Chondrocyte (in vitro differentiated cells): ENCODE measurements around the gene ARHGEF7. TPM values are rescaled to one million over a fixed set of nuclear protein-coding genes. Genes with fewer than 3 reads are reported as not detected.
A peak's percentile ranks its signal among the peaks of the same experiment; 100 is the strongest.

ENCODE experiments used
- DNase-seq: peaks from one replicate; pipeline ENCODE4 v3.0.0; 2021; ENCODE audit warnings: mixed read lengths, low spot score
- H3K27ac Mint-ChIP-seq: one replicate; pipeline ENCODE4 v1.8.0; 2021; ENCODE audit warnings: mild to moderate bottlenecking, moderate library complexity, mixed read lengths; ENCODE audit not compliant: unreplicated experiment
- H3K27me3 Mint-ChIP-seq: 2 replicates; pipeline ENCODE4 v1.8.0; 2021; ENCODE audit warnings: low read depth, mixed read lengths
- H3K36me3 Mint-ChIP-seq: 2 replicates; pipeline ENCODE4 v1.8.0; 2021; ENCODE audit warnings: low read depth, mixed read lengths
- H3K4me1 Mint-ChIP-seq: 2 replicates; pipeline ENCODE4 v1.8.0; 2021; ENCODE audit warnings: low read depth, mild to moderate bottlenecking, mixed read lengths
- H3K4me3 Mint-ChIP-seq: one replicate; pipeline ENCODE4 v1.8.0; 2021; ENCODE audit warnings: mild to moderate bottlenecking, moderate library complexity, mixed read lengths; ENCODE audit not compliant: unreplicated experiment
- H3K9me3 Mint-ChIP-seq: 2 replicates; pipeline ENCODE4 v1.8.0; 2021; ENCODE audit warnings: low read depth, mixed read lengths
- total RNA-seq: library from RNA; stranded (reverse); gene quantifications from 3 replicates; pipeline ENCODE4 v1.2.1, GENCODE V29; 2021
- TF ChIP-seq, protein P1 (sequence below): fragments of 200-600 bp; sonication (generic); IDR thresholded peaks from 2 replicates; pipeline ENCODE4 v1.5.0; 2021; ENCODE audit warnings: antibody characterized with exemption, mild to moderate bottlenecking, moderate library complexity

ARHGEF7 gene
- total RNA-seq, 1 donor from 2014 or later, result 137 TPM

DNA sequence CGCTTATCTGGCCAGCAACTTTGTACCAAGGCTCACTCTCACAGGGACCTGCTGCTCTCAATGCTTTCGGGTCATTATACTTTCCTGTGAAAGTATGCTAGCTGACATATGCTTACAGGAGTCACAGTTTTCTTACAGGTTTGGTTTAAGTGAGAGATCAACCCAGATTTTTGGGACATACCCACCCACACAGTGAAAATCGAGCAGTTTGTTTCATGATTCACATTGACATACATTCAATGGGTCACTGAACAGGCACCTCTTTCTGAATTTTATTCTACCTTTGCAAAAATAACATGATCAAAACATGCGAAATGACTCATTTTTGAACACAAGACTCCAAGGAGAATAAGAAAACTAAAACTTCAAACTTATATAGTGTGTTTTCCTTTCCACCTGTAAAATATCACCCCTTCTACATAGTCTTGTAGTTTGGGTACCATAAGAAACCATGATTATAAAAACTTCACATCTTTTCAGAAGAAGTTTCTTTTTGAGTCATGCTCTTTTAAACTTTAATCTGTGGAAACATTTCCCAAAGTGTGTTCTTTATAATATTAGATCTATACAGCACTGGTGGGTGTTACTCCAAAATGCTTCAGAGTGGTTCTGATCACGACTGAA is 161.0 kb downstream of the ARHGEF7 start:
- TF ChIP-seq, protein P1, sequence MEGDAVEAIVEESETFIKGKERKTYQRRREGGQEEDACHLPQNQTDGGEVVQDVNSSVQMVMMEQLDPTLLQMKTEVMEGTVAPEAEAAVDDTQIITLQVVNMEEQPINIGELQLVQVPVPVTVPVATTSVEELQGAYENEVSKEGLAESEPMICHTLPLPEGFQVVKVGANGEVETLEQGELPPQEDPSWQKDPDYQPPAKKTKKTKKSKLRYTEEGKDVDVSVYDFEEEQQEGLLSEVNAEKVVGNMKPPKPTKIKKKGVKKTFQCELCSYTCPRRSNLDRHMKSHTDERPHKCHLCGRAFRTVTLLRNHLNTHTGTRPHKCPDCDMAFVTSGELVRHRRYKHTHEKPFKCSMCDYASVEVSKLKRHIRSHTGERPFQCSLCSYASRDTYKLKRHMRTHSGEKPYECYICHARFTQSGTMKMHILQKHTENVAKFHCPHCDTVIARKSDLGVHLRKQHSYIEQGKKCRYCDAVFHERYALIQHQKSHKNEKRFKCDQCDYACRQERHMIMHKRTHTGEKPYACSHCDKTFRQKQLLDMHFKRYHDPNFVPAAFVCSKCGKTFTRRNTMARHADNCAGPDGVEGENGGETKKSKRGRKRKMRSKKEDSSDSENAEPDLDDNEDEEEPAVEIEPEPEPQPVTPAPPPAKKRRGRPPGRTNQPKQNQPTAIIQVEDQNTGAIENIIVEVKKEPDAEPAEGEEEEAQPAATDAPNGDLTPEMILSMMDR, result no peak
- no peak overlapping the region for H3K27ac Mint-ChIP-seq
- peaks cover 36% of the 10 kb centered on the region for H3K36me3 Mint-ChIP-seq
- H3K9me3 Mint-ChIP-seq, result no peaks in the 10 kb centered on the region
- DNase-seq, result no peak
- H3K4me1 Mint-ChIP-seq, result peaks cover 21% of the 10 kb centered on the region
- no peak overlapping the region for H3K4me3 Mint-ChIP-seq
- H3K27me3 Mint-ChIP-seq, result no peaks in the 10 kb centered on the region

DNA sequence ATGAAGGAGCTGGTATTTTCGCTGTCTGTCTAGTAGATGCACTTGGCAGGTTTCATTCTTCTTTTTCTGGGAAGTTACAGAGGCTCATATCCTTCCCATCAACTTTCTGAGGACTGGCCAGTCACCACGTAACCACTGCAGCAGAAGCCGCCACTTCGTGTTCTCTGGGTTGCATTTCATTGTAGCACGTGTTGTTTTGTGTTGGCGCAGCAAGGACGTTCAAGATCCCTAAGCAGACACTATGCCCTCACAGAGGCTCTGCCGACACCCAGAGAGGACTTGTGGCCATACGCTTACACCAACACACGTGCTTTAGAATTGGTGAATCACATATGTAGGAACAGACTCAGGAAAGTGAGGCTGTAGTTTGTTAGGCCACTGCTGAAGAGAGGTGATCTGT is 163.1 kb downstream of the ARHGEF7 start:
- TF ChIP-seq, protein P1, result no peak
- DNase-seq, result no peak
- H3K36me3 Mint-ChIP-seq, result peaks cover 36% of the 10 kb centered on the region
- H3K27ac Mint-ChIP-seq, result no peak overlapping the region
- H3K9me3 Mint-ChIP-seq, result no peaks in the 10 kb centered on the region
- H3K4me3 Mint-ChIP-seq, result no peak overlapping the region
- H3K27me3 Mint-ChIP-seq, result no peaks in the 10 kb centered on the region
- H3K4me1 Mint-ChIP-seq, result peaks cover 39% of the 10 kb centered on the region

GRCh38 chr13:111278743-111279652 is 163.9 kb downstream of the ARHGEF7 start:
- no peak overlapping the region for H3K4me3 Mint-ChIP-seq
- TF ChIP-seq, protein P1, result no peak
- H3K27ac Mint-ChIP-seq, result peak overlapping the region; percentile 99
- no peak for DNase-seq
- H3K36me3 Mint-ChIP-seq, result peaks cover 39% of the 10 kb centered on the region
- H3K9me3 Mint-ChIP-seq, result no peaks in the 10 kb centered on the region
- no peaks in the 10 kb centered on the region for H3K27me3 Mint-ChIP-seq
- peaks cover 46% of the 10 kb centered on the region for H3K4me1 Mint-ChIP-seq

GRCh38 chr13:111280226-111280625 is 165.1 kb downstream of the ARHGEF7 start:
- H3K36me3 Mint-ChIP-seq, result peaks cover 38% of the 10 kb centered on the region
- no peak overlapping the region for H3K4me3 Mint-ChIP-seq
- no peaks in the 10 kb centered on the region for H3K9me3 Mint-ChIP-seq
- TF ChIP-seq, protein P1, result no peak
- peaks cover 54% of the 10 kb centered on the region for H3K4me1 Mint-ChIP-seq
- no peak for DNase-seq
- H3K27me3 Mint-ChIP-seq, result no peaks in the 10 kb centered on the region
- H3K27ac Mint-ChIP-seq, result peak overlapping the region; percentile 99

DNA sequence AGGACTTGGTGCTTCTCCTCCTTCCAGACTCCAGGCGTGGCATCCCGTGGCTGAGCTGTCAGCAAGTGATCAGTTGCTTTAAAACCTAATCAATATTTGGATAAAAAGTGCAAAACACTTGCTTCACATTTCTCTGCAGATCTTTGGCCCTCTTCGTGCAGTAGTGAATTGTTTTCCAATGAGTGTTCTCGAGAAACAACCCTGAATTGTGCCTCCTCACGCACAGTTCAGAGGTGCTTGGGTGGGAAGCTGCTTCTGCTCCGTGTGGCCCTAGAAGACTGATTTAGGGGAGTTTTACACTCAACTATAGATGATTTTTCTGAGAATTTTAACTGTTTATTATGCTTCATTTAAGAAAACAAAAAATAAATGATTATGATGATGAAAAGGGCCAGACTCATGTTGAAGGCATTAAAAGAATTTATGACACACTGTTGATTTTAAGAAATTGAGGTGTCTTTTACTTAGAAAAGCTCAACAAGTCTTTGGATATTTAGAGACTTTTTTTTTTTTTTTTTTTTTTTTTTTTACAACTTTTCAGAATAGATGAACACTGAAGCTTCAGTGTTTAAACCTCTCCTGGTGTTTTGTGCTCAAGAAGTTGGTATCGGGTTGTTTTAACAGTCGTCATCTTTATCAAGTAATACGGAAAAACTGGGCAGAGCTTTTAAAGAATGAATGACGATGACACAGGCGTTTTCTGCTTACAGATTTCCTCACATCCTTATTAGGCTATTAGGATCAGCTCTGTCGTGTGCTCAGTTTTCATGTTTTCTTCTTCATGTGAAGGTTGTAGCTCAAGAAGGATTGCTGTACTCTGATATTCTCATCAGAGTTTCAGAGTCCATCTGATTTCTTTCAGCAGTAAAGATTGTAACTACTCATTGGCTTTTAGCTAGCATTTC is 165.8 kb downstream of the ARHGEF7 start:
- Mint-ChIP-seq H3K4me3 (peak overlapping the region; percentile 36), H3K9me3 (no peaks in the 10 kb centered on the region), H3K36me3 (peaks cover 35% of the 10 kb centered on the region), H3K27me3 (no peaks in the 10 kb centered on the region), H3K27ac (peak overlapping the region; percentile 99), H3K4me1 (peaks cover 54% of the 10 kb centered on the region)
- TF ChIP-seq, protein P1, result no peak
- no peak for DNase-seq
